Hepatocyte (in vitro differentiated cells): ENCODE results near the gene CYSRT1.

ENCODE experiments used
- CTCF ChIP-seq: fragments of 200-600 bp; sonication (generic); IDR thresholded peaks from 2 replicates; pipeline ENCODE4 v1.5.1; 2016; ENCODE audit warnings: antibody characterized with exemption, mild to moderate bottlenecking; ENCODE audit not compliant: poor library complexity
- EZH2 ChIP-seq: fragments of 200-600 bp; sonication (generic); IDR thresholded peaks from 2 replicates; pipeline ENCODE4 v1.6.1; 2016; ENCODE audit warnings: antibody characterized with exemption, mild to moderate bottlenecking, borderline replicate concordance
- EZH2phosphoT487 ChIP-seq: fragments of 200-600 bp; sonication (generic); IDR thresholded peaks from one replicate; pipeline ENCODE4 v1.6.1; 2018; ENCODE audit warnings: antibody characterized with exemption, mild to moderate bottlenecking, low read depth, moderate library complexity; ENCODE audit not compliant: unreplicated experiment, severe bottlenecking

- TF ChIP-seq CTCF = no peak
- TF ChIP-seq EZH2 = no peak
- TF ChIP-seq EZH2phosphoT487 = no peak
Observed at GRCh38 chr9:137183980-137184595, 40.9 kb upstream of the CYSRT1 start.
